CD4-positive, alpha-beta T cell (primary cell): ENCODE results near the gene DHRS3. TPM values are rescaled to one million over a fixed set of nuclear protein-coding genes. Genes with fewer than 3 reads are reported as not detected.

Experiments used
- ATAC-seq: fragments of 200-7000 bp; cut with Tn5 transposase; one replicate; pipeline ENCODE4 v1.10.0; 2022; ENCODE audit warnings: mild to moderate bottlenecking; ENCODE audit not compliant: poor library complexity
- CTCF ChIA-PET: fragments of 350-600 bp; sonication (Branson Sonifier 250); formaldehyde crosslinking; loops from one replicate; lab custom pipeline; 2021; ENCODE audit warnings: antibody characterized with exemption, inconsistent platforms; lab: Charles Lee
- POLR2A ChIA-PET: fragments of 350-600 bp; sonication (Branson Sonifier 250); formaldehyde crosslinking; loops from one replicate; lab custom pipeline; 2021; ENCODE audit warnings: antibody characterized with exemption, inconsistent platforms; lab: Charles Lee
- DNase-seq, 14 experiments: peaks; one replicate each; pipeline ENCODE4 v3.0.0-alpha.2; 2013 to 2020; ENCODE audit warnings: mixed read lengths in 2 of 14
- H3K27ac ChIP-seq, 2 donors: one replicate each; pipeline versions ENCODE4 v1.5.1 to v1.7.0; 2013; ENCODE audit warnings: low read length in 2 of 2, low read depth in 1 of 2, mild to moderate bottlenecking in 1 of 2
- H3K27me3 ChIP-seq, 2 experiments: 1 replicate in 1 of 2; 2 replicates in 1 of 2; pipeline versions ENCODE4 v1.6.1 to v1.7.0; 2013; ENCODE audit warnings: low read length in 2 of 2, control low read depth in 1 of 2, mild to moderate bottlenecking in 1 of 2, moderate library complexity in 1 of 2; ENCODE audit not compliant: insufficient read depth in 2 of 2, control insufficient read depth in 1 of 2
- H3K36me3 ChIP-seq: one replicate; pipeline ENCODE4 v1.6.1; 2013; ENCODE audit warnings: low read length, control low read depth; ENCODE audit not compliant: insufficient read depth
- H3K4me1 ChIP-seq: one replicate; pipeline ENCODE4 v1.6.1; 2013; ENCODE audit warnings: low read length, control low read depth; ENCODE audit not compliant: insufficient read depth
- H3K4me3 ChIP-seq: one replicate; pipeline ENCODE4 v1.5.1; 2013; ENCODE audit warnings: mild to moderate bottlenecking, low read length, moderate library complexity
- H3K9me3 ChIP-seq, 2 experiments: 1 replicate in 1 of 2; 2 replicates in 1 of 2; pipeline versions ENCODE4 v1.6.1 to v1.7.0; 2013; ENCODE audit warnings: low read length in 2 of 2, mild to moderate bottlenecking in 2 of 2, control low read depth in 1 of 2, moderate library complexity in 1 of 2; ENCODE audit not compliant: control insufficient read depth in 1 of 2, insufficient read depth in 1 of 2
- H3K27ac Mint-ChIP-seq: one replicate; pipeline ENCODE4 v1.8.0; 2020; ENCODE audit warnings: mixed read lengths
- H3K27me3 Mint-ChIP-seq: one replicate; pipeline ENCODE4 v1.8.0; 2021; ENCODE audit warnings: mixed read lengths
- H3K36me3 Mint-ChIP-seq: one replicate; pipeline ENCODE4 v1.8.0; 2021; ENCODE audit warnings: low read depth, mixed read lengths
- H3K4me1 Mint-ChIP-seq: one replicate; pipeline ENCODE4 v1.8.0; 2021; ENCODE audit warnings: low read depth, mixed read lengths
- H3K4me3 Mint-ChIP-seq: one replicate; pipeline ENCODE4 v1.8.0; 2020; ENCODE audit warnings: mild to moderate bottlenecking, mixed read lengths
- H3K9me3 Mint-ChIP-seq: one replicate; pipeline ENCODE4 v1.8.0; 2020; ENCODE audit warnings: mixed read lengths
- CTCF ChIP-seq: fragments of 200-600 bp; IDR thresholded peaks from one replicate; pipeline ENCODE4 v1.8.0; 2022; ENCODE audit warnings: antibody characterized with exemption, mild to moderate bottlenecking
- intact Hi-C, 2 experiments: fragments of 100-400 bp; cut with DNase I in 1 of 2; cut with micrococcal nuclease in 1 of 2; formaldehyde crosslinking; loops; one replicate each; pipeline versions ENCODE4 v1.15.1 to v1.9.0; 2023 to 2025; cut with DNase I, micrococcal nuclease
- total RNA-seq, 174 experiments: library from RNA in 2 of 174; stranded (reverse) in 2 of 174; gene quantifications; one replicate each; pipeline ENCODE4 v1.2.3 and lab custom pipeline; 2021 to 2026

Gene DHRS3
- total RNA-seq, 2 experiments from 2014 or later: 102 to 108 TPM

DNA sequence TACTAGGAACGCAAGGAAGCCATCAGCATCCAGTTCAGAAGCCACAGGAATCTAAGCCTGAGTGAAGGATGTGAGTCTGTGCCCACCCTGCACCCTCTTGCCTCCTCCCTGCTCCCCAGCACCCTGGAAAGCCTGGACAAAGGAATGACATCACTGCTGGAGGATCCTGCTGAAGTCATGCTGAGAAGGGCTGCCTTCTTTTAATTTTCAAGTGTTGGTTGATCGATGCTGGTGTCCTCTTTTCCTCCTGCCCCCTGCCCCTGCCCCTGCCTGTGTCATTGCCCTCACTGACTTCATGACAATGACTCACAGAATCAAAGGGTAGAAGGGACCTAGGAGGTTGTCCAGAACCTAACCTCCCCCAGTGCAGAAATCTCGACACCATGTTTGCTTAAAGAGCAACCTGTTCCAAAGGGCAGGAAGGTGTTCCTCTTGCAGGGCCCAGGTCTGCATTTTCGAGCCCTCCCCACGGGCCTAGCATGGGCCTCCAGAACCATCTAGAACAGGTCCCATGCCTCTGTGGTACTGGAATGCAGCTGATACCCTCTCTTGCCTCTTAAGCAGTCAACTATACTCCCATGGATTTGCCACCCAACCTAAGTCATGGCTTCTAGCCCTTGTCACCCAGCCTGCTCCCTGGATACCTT, 9.6 kb downstream of the DHRS3 start:
- H3K4me1 ChIP-seq: peaks cover 53% of the 10 kb centered on the region
- ChIA-PET CTCF (no interaction called here), POLR2A (interaction anchor here (5.1 kb wide), 1 partner anchor 9 kb away, joined by 161 read pairs; the partner anchor contains the start of gene DHRS3)
- no peak for TF ChIP-seq CTCF
- H3K27me3 Mint-ChIP-seq: no peaks in the 10 kb centered on the region
- DNase-seq (no peak), ATAC-seq (no peak)
- H3K27ac ChIP-seq: no peak overlapping the region
- no peak overlapping the region for H3K4me3 Mint-ChIP-seq
- peaks cover 11% of the 10 kb centered on the region for H3K36me3 ChIP-seq
- intact Hi-C loops: no loop called here
- no peak overlapping the region for H3K4me3 ChIP-seq
- H3K4me1 Mint-ChIP-seq: peaks cover 77% of the 10 kb centered on the region
- H3K9me3 ChIP-seq: peaks cover 0 to 9% of the 10 kb centered on the region in 2 experiments
- H3K27me3 ChIP-seq: no peaks in the 10 kb centered on the region
- H3K9me3 Mint-ChIP-seq: peaks cover 2% of the 10 kb centered on the region
- H3K36me3 Mint-ChIP-seq: peaks cover 77% of the 10 kb centered on the region
- H3K27ac Mint-ChIP-seq: peak overlapping the region; percentile 80

DNA sequence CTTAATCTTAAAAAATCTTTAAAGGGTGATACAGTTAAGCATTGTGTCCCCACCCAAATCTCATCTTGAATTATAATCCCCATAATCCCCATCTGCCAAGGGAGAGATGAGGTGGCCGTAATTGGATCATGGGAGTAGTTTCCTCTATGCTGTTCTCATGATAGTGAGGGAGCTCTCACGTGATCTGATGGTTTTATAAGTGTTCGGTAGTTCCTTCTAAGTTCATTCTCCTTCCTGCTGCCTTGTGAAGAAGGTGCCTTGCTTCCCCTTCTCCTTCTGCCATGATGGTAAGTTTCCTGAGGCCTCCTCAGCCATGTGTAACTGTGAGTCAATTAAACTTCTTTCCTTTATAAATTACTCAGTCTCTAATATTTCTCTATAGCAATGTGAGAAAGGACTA, 10.7 kb downstream of the DHRS3 start:
- intact Hi-C loops: no loop called here
- Histone ChIP-seq H3K4me3 (no peak overlapping the region), H3K9me3 (peaks cover 0 to 9% of the 10 kb centered on the region in 2 experiments), H3K27ac (no peak overlapping the region), H3K4me1 (peaks cover 60% of the 10 kb centered on the region), H3K36me3 (peaks cover 11% of the 10 kb centered on the region), H3K27me3 (no peaks in the 10 kb centered on the region)
- peaks cover 72% of the 10 kb centered on the region for H3K4me1 Mint-ChIP-seq
- POLR2A ChIA-PET: interaction anchor here (5.1 kb wide), 1 partner anchor 10 kb away, joined by 161 read pairs; the partner anchor contains the start of gene DHRS3
- ATAC-seq (no peak), DNase-seq (no peak)
- H3K27me3 Mint-ChIP-seq: no peaks in the 10 kb centered on the region
- H3K4me3 Mint-ChIP-seq: no peak overlapping the region
- no peak for TF ChIP-seq CTCF
- peak overlapping the region; percentile 80 for H3K27ac Mint-ChIP-seq
- H3K36me3 Mint-ChIP-seq: peaks cover 66% of the 10 kb centered on the region
- peaks cover 2% of the 10 kb centered on the region for H3K9me3 Mint-ChIP-seq
- CTCF ChIA-PET: interaction anchor here (0.6 kb wide), 1 partner anchor 16 kb away, joined by 4 read pairs; no protein-coding TSS in a partner anchor

- H3K4me1 Mint-ChIP-seq: peaks cover 73% of the 10 kb centered on the region
- no peak for TF ChIP-seq CTCF
- intact Hi-C loops: loop anchor here in 1 of 2 experiments (1.0 kb wide), 1 partner anchor 14 kb away; no protein-coding TSS in a partner anchor
- DNase-seq: no peak
- Histone ChIP-seq H3K27me3 (no peaks in the 10 kb centered on the region), H3K27ac (no peak overlapping the region), H3K9me3 (peaks cover 0 to 9% of the 10 kb centered on the region in 2 experiments), H3K4me3 (no peak overlapping the region), H3K36me3 (peaks cover 2% of the 10 kb centered on the region), H3K4me1 (peaks cover 65% of the 10 kb centered on the region)
- H3K9me3 Mint-ChIP-seq: peaks cover 2% of the 10 kb centered on the region
- peaks cover 55% of the 10 kb centered on the region for H3K36me3 Mint-ChIP-seq
- H3K27me3 Mint-ChIP-seq: no peaks in the 10 kb centered on the region
- H3K4me3 Mint-ChIP-seq: no peak overlapping the region
- no peak for ATAC-seq
- POLR2A ChIA-PET: interaction anchor here (0.7 to 5.1 kb wide), 6 partner anchors 8 to 260 kb away, joined by 3 to 161 read pairs (median 4); partner anchors contain the start of gene DHRS3
- CTCF ChIA-PET: interaction anchor here (1.7 kb wide), 1 partner anchor 14 kb away, joined by 8 read pairs; the partner anchor contains the start of gene DHRS3
- H3K27ac Mint-ChIP-seq: peak overlapping the region; percentile 77
Measured at GRCh38 chr1:12604986-12605385, 13.0 kb downstream of the DHRS3 start.
